Trophoblast cell (in vitro differentiated cells and primary cell): ENCODE data around the gene IL11.

Source experiments
- DNase-seq, 2 donors: peaks; one replicate each; pipeline ENCODE4 v3.0.0-alpha.2; 2016
- H2AFZ ChIP-seq: 2 replicates; pipeline ENCODE4 v1.6.1; 2013; ENCODE audit warnings: low read length, moderate library complexity, mild to moderate bottlenecking; ENCODE audit not compliant: insufficient read depth, poor library complexity
- H2AK5ac ChIP-seq: 2 replicates; pipeline ENCODE4 v1.6.1; 2013; ENCODE audit warnings: mild to moderate bottlenecking, low read length
- H2BK120ac ChIP-seq: 2 replicates; pipeline ENCODE4 v1.6.1; 2013; ENCODE audit warnings: low read length, mild to moderate bottlenecking, moderate library complexity; ENCODE audit not compliant: insufficient read depth, poor library complexity
- H2BK12ac ChIP-seq: 2 replicates; pipeline ENCODE4 v1.6.1; 2013; ENCODE audit warnings: mild to moderate bottlenecking, low read length, moderate library complexity
- H2BK5ac ChIP-seq: 2 replicates; pipeline ENCODE4 v1.6.1; 2013; ENCODE audit warnings: low read length, low read depth, moderate library complexity, mild to moderate bottlenecking; ENCODE audit not compliant: poor library complexity
- H3K14ac ChIP-seq: 2 replicates; pipeline ENCODE4 v1.6.1; 2013; ENCODE audit warnings: mild to moderate bottlenecking, low read length
- H3K18ac ChIP-seq: 2 replicates; pipeline ENCODE4 v1.6.1; 2013; ENCODE audit warnings: mild to moderate bottlenecking, low read length
- H3K23ac ChIP-seq: 2 replicates; pipeline ENCODE4 v1.6.1; 2013; ENCODE audit warnings: low read length
- H3K27ac ChIP-seq: 2 replicates; pipeline ENCODE4 v1.5.1; 2013; ENCODE audit warnings: low read depth, mild to moderate bottlenecking, inconsistent platforms, low read length, moderate library complexity
- H3K27me3 ChIP-seq: 2 replicates; pipeline ENCODE4 v1.6.1; 2013; ENCODE audit warnings: inconsistent platforms, mild to moderate bottlenecking, low read length, moderate library complexity; ENCODE audit not compliant: insufficient read depth
- H3K36me3 ChIP-seq, 2 experiments: 1 replicate in 1 of 2; 2 replicates in 1 of 2; pipeline ENCODE4 v1.6.1; 2013; ENCODE audit warnings: low read length in 2 of 2, mild to moderate bottlenecking in 2 of 2, moderate library complexity in 1 of 2; ENCODE audit not compliant: insufficient read depth in 2 of 2, control insufficient read depth in 1 of 2
- H3K4ac ChIP-seq: 2 replicates; pipeline ENCODE4 v1.6.1; 2013; ENCODE audit warnings: low read depth, mild to moderate bottlenecking, low read length, moderate library complexity
- H3K4me1 ChIP-seq, 2 experiments: 1 replicate in 1 of 2; 2 replicates in 1 of 2; pipeline ENCODE4 v1.6.1; 2013; ENCODE audit warnings: low read length in 2 of 2, mild to moderate bottlenecking in 2 of 2, moderate library complexity in 1 of 2; ENCODE audit not compliant: insufficient read depth in 2 of 2, control insufficient read depth in 1 of 2
- H3K4me2 ChIP-seq: 2 replicates; pipeline ENCODE4 v1.6.1; 2013; ENCODE audit warnings: inconsistent platforms, mild to moderate bottlenecking, low read length, moderate library complexity
- H3K4me3 ChIP-seq: 2 replicates; pipeline ENCODE4 v1.5.1; 2013; ENCODE audit warnings: mild to moderate bottlenecking, low read depth, low read length, inconsistent platforms
- H3K79me1 ChIP-seq: one replicate; pipeline ENCODE4 v1.6.1; 2013; ENCODE audit warnings: low read length
- H3K79me2 ChIP-seq: 2 replicates; pipeline ENCODE4 v1.6.1; 2013; ENCODE audit warnings: low read length, mild to moderate bottlenecking; ENCODE audit not compliant: control insufficient read depth, insufficient read depth, poor library complexity
- H3K9ac ChIP-seq: 2 replicates; pipeline ENCODE4 v1.6.1; 2013; ENCODE audit warnings: mild to moderate bottlenecking, low read length
- H3K9me3 ChIP-seq: 2 replicates; pipeline ENCODE4 v1.6.1; 2013; ENCODE audit warnings: low read depth, mild to moderate bottlenecking, control low read depth, inconsistent platforms, low read length; ENCODE audit not compliant: insufficient read depth
- H4K12ac ChIP-seq: 2 replicates; pipeline ENCODE4 v1.6.1; 2013; ENCODE audit warnings: low read depth, mild to moderate bottlenecking, low read length, moderate library complexity
- H4K8ac ChIP-seq: 2 replicates; pipeline ENCODE4 v1.6.1; 2013; ENCODE audit warnings: low read depth, mild to moderate bottlenecking, low read length, moderate library complexity
- H4K91ac ChIP-seq: one replicate; pipeline ENCODE4 v1.6.1; 2013; ENCODE audit warnings: low read depth, mild to moderate bottlenecking, low read length, moderate library complexity
- WGBS: extraction: QIAGEN DNeasy Blood & Tissue Kit; methylation state at CpG from one replicate; pipeline ENCODE4 v1.1.7; 2013; ENCODE audit warnings: missing lambda C conversion rate; ENCODE audit not compliant: insufficient read length, insufficient coverage; ENCODE audit errors: extremely low coverage; 5-methylcytosine and 5-hydroxymethylcytosine counted together

Gene IL11

DNA sequence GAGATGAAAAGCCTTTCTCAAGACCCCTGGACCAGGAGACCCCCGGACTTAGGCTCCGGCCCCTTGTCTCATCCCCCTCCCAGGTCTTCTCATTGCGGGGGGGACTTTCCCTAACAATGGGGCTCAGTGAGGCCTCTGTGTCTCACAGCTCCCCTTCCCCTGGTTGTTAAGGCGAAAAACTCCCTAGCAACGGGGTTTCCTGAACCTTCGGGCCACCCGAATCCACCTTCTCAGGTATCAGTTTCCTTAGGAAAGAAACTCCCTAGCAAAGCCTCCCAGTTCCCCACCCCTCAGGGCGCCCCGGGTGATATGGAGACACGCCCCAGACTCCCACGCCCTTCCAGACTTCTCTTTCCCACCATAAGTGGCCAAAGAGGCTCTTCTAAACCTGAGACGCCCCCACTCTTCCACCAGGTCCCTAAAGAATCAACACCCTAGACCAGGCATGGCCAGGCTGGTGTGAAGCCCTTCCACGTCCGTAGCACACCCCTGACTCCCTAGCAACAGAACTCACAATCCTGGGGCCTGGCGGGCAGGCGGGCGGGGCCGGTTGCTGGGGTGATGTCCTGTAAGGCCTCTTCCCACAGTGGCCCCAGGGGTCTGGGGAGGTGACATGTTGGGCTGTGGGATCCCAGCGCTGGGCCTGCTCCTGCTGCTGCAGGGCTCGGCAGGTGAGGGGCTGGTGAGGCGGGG lies 6.1 kb upstream of the IL11 start, which contains the start of gene TMEM190:
Gene TMEM190, plus strand, starts transcription at position 586 of the 693 bp plus-strand sequence. Its CDS starts 28 bp downstream, at position 614.
- Histone ChIP-seq H3K9ac (no peak within 1 kb of the TSS), H2AFZ (no peak within 1 kb of the TSS), H3K79me1 (peaks cover 21% of the 10 kb centered on the region), H3K14ac (no peak within 1 kb of the TSS), H3K4me2 (no peak within 1 kb of the TSS), H2AK5ac (no peak within 1 kb of the TSS), H2BK12ac (no peak within 1 kb of the TSS), H3K27ac (no peak within 1 kb of the TSS), H3K9me3 (no peaks in the 10 kb centered on the region), H2BK5ac (no peak within 1 kb of the TSS), H3K27me3 (no peaks in the 10 kb centered on the region), H3K18ac (no peak within 1 kb of the TSS), H4K8ac (no peak within 1 kb of the TSS), H3K79me2 (peaks cover 1% of the 10 kb centered on the region), H3K4me3 (no peak within 1 kb of the TSS), H3K36me3 (no peaks in the 10 kb centered on the region), H4K12ac (no peak within 1 kb of the TSS), H3K4ac (no peak within 1 kb of the TSS), H4K91ac (no peak within 1 kb of the TSS), H3K4me1 (peaks cover 35 to 39% of the 10 kb centered on the region in 2 experiments), H3K23ac (no peak within 1 kb of the TSS), H2BK120ac (peak within 1 kb of the TSS; percentile 21)
- WGBS, result no CpG with 5 or more reads among the region's 21 CpGs
- DNase-seq, result no peak

DNA sequence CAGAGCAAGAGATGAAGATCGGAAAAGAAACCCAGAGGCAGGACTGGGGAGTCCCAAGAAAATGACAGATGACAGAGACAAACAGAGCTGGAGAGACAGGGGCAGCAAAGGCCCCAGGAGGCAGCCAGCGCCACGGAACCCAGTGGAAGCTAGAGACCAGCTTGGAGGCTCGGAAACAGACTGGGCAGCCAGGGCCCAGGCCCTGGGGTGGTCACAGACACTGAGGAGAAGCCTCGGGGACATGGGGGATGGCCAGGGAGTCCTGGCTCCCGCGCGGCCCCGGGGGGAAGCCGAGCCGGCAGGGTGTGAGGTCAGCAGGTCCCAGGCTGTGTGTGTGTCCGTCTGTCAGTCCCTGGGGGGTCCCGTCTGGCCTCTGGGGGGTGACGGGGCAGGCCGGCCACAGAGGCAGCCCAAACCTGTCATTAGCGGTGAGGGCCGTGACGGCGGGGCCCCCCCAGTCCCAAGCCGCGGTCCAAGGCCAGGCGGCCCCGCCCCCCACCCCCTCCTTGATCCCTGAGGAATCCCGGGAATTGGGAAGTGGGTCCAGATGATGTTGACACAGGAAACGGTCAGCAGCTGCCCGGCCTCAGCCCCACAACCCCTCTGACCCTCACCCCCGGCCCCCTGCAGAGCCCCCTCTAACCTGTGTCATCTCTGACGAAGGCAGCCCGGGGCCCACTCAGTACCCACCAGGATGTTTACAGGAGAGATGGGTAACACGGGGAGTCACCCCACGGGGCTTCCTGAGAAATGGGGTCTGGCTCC lies 3.9 kb upstream of the IL11 start:
- Histone ChIP-seq H2BK5ac (peak overlapping the region; percentile 68), H4K8ac (peak overlapping the region; percentile 47), H3K23ac (no peak overlapping the region), H4K91ac (peak overlapping the region; percentile 76), H3K27me3 (no peaks in the 10 kb centered on the region), H2BK12ac (peak overlapping the region; percentile 83), H3K4ac (peak overlapping the region; percentile 52), H3K4me1 (peaks cover 42 to 46% of the 10 kb centered on the region in 2 experiments), H3K9ac (no peak overlapping the region), H4K12ac (peak overlapping the region; percentile 14), H2AFZ (no peak overlapping the region), H3K14ac (peak overlapping the region; percentile 65), H3K4me2 (peak overlapping the region; percentile 58), H3K4me3 (no peak overlapping the region), H3K27ac (peak overlapping the region; percentile 78), H3K18ac (peak overlapping the region; percentile 21), H3K36me3 (no peaks in the 10 kb centered on the region), H3K9me3 (no peaks in the 10 kb centered on the region), H2BK120ac (peak overlapping the region; percentile 74), H2AK5ac (peak overlapping the region; percentile 36), H3K79me1 (peaks cover 37% of the 10 kb centered on the region), H3K79me2 (peaks cover 12% of the 10 kb centered on the region)
- WGBS, result no CpG with 5 or more reads among the region's 31 CpGs
- no peak for DNase-seq

DNA sequence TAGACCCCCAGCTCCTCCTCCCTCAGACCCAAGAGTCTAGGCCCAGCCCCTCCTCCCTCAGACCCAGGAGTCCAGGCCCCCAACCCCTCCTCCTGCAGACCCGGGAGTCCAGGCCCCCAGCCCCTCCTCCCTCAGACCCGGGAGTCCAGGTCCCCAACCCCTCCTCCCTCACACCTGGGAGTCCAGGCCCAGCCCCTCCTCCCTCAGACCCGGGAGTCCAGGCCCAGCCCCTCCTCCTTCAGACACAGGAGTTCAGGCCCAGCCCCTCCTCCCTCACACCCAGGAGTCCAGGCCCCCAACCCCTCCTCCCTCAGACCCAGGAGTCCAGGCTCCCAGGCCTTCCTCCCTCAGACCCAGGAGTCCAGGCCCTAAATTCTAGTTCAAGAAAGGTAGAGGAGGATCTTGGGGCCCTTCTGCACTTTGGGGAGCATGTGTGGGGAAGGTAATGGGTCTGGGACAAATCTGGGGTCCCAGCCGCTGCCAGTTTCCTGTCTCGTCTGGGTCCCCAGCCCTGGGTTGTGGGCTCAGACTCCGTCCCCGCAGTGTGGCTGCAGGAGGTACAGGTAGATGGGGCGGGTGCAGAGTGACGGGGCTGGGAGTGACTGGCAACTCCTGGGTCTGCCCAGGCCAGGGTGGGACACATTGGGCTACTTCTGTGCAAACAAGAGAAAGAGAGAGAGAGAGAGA lies 3.2 kb upstream of the IL11 start:
- Histone ChIP-seq H3K27ac (peak overlapping the region; percentile 78), H2AFZ (peak overlapping the region; percentile 44), H3K9ac (no peak overlapping the region), H3K4me2 (peak overlapping the region; percentile 58), H3K4me1 (peaks cover 46 to 52% of the 10 kb centered on the region in 2 experiments), H4K8ac (peak overlapping the region; percentile 47), H3K4ac (peak overlapping the region; percentile 18), H2AK5ac (peak overlapping the region; percentile 57), H3K23ac (no peak overlapping the region), H2BK5ac (peak overlapping the region; percentile 70), H3K14ac (peak overlapping the region; percentile 65), H3K79me2 (peaks cover 15% of the 10 kb centered on the region), H3K9me3 (no peaks in the 10 kb centered on the region), H4K91ac (peak overlapping the region; percentile 76), H3K27me3 (no peaks in the 10 kb centered on the region), H4K12ac (peak overlapping the region; percentile 32), H2BK12ac (peak overlapping the region; percentile 81), H2BK120ac (peak overlapping the region; percentile 74), H3K4me3 (no peak overlapping the region), H3K18ac (peak overlapping the region; percentile 82), H3K36me3 (no peaks in the 10 kb centered on the region), H3K79me1 (peaks cover 42% of the 10 kb centered on the region)
- no peak for DNase-seq
- no CpG with 5 or more reads among the region's 9 CpGs for WGBS

DNA sequence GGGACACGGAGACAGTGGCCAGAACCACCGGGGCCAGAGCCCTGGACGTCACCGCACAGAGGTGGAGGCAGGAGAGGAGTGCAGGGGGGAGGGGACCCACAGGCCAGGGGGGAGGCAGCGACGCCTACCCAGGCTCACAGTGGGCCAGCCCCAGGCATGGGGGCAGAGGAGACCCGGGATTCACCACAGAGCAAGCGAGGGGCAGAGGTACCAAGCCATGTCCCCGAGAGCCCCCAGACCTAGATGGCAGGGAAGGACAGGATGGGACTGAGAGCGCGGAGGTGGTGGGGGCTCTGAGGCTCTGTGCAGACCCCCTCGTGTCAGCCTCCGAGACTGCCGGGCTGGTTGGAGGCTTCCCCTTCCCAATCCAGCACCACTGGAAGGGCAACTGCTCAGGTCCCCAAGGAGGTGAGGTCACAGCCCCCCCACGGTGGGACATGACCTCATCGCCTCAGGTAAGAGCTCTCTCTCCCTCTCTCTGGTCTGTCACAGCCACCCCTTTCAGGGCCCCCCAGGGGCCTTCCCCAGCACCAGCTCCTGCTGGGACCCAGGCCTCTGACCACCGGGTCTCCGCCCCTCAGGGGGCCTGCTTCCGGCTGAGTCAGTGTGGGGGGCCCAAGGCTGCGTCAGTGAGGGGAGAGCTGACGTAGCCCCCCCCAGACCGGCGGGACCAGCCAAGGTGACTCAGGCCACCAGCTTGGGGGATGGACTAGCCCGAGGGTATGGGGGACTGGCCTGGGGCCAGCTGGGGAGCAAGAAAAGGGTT lies 2.2 kb upstream of the IL11 start:
- DNase-seq, result no peak
- peak overlapping the region; percentile 7 for H2BK5ac ChIP-seq
- H3K79me2 ChIP-seq, result peaks cover 15% of the 10 kb centered on the region
- peak overlapping the region; percentile 58 for H3K14ac ChIP-seq
- H4K12ac ChIP-seq, result peak overlapping the region; percentile 7
- H3K27me3 ChIP-seq, result no peaks in the 10 kb centered on the region
- peak overlapping the region; percentile 60 for H3K18ac ChIP-seq
- peak overlapping the region; percentile 39 for H2BK120ac ChIP-seq
- peaks cover 45 to 50% of the 10 kb centered on the region in 2 experiments for H3K4me1 ChIP-seq
- H3K23ac ChIP-seq, result no peak overlapping the region
- H3K4me2 ChIP-seq, result peak overlapping the region; percentile 14
- no peak overlapping the region for H2AFZ ChIP-seq
- peak overlapping the region; percentile 20 for H4K8ac ChIP-seq
- H3K79me1 ChIP-seq, result peaks cover 42% of the 10 kb centered on the region
- H3K27ac ChIP-seq, result peak overlapping the region; percentile 78
- peak overlapping the region; percentile 49 for H2AK5ac ChIP-seq
- H4K91ac ChIP-seq, result peak overlapping the region; percentile 76
- H3K9me3 ChIP-seq, result no peaks in the 10 kb centered on the region
- WGBS, result no CpG with 5 or more reads among the region's 24 CpGs
- H3K9ac ChIP-seq, result no peak overlapping the region
- H3K36me3 ChIP-seq, result peaks cover 7% of the 10 kb centered on the region in 2 experiments
- no peak overlapping the region for H3K4me3 ChIP-seq
- peak overlapping the region; percentile 72 for H2BK12ac ChIP-seq
- peak overlapping the region; percentile 22 for H3K4ac ChIP-seq
